HCT116 (cell line): Measurements from ENCODE around the gene DDI2. TPM values are rescaled to one million over a fixed set of nuclear protein-coding genes. Genes with fewer than 3 reads are reported as not detected.

ENCODE experiments used
- ATAC-seq: fragments of 200-7000 bp; cut with Tn5 transposase; 2 replicates; pipeline ENCODE4 v1.9.1; 2020; ENCODE audit warnings: mild to moderate bottlenecking, moderate library complexity
- BruUV-seq: library from RNA; stranded (reverse); fragments of 400-500 nt; replicated peaks from 2 replicates; lab custom pipeline; 2021; lab: Mats Ljungman, UMichigan
- CTCF ChIA-PET: fragments of 300-600 bp; sonication (Branson Sonifier 250); formaldehyde crosslinking; loops from one replicate; lab custom pipeline; 2021; ENCODE audit warnings: antibody characterized with exemption; lab: Charles Lee
- POLR2A ChIA-PET: fragments of 300-600, 350-600 bp; sonication (Branson Sonifier 250); formaldehyde crosslinking; loops from one replicate; lab custom pipeline; 2021; ENCODE audit warnings: antibody characterized with exemption; lab: Charles Lee
- RAD21 ChIA-PET, 2 experiments: fragments of 300-600 bp; sonication (Branson Sonifier 250); formaldehyde crosslinking; loops; one replicate each; lab custom pipeline; 2023; ENCODE audit warnings: low total read pairs in 2 of 2; ENCODE audit not compliant: uncharacterized antibody in 2 of 2, unreplicated experiment in 2 of 2, low non-redundant PET in 1 of 2; lab: Charles Lee
- DNase-seq: peaks from one replicate; pipeline ENCODE4 v3.0.0-alpha.2; 2010; ENCODE audit warnings: low read depth, low spot score
- H2AFZ ChIP-seq: fragments of 200-600 bp; shearing (Covaris generic), sonication (generic); 2 replicates; pipeline ENCODE4 v1.6.1; 2017; ENCODE audit warnings: low read depth, mixed run types, mixed read lengths, antibody characterized with exemption, low read length; ENCODE audit not compliant: poor library complexity, severe bottlenecking
- H3K27ac ChIP-seq: 2 replicates; pipeline ENCODE4 v1.5.1; 2012; ENCODE audit warnings: low read depth, low read length
- H3K27me3 ChIP-seq: fragments of 200-600 bp; sonication (generic); 2 replicates; pipeline ENCODE4 v1.6.1; 2016; ENCODE audit warnings: mixed run types, low read length, mixed read lengths; ENCODE audit not compliant: insufficient read depth
- H3K36me3 ChIP-seq, 2 experiments: fragments of 200-500 bp in 1 of 2; fragments of 200-600 bp in 1 of 2; sonication (Bioruptor generic) in 1 of 2; sonication (generic) in 1 of 2; 2 replicates each; pipeline versions ENCODE4 v1.5.1 to v1.6.1; 2014 to 2016; ENCODE audit warnings: low read length in 2 of 2, inconsistent platforms in 1 of 2, mixed read lengths in 1 of 2, mixed run types in 1 of 2; ENCODE audit not compliant: insufficient read depth in 2 of 2, control insufficient read depth in 1 of 2
- H3K4me1 ChIP-seq, 2 experiments: fragments of 200-600 bp in 1 of 2; sonication (generic) in 1 of 2; 2 replicates each; pipeline versions ENCODE4 v1.5.1 to v1.6.1; 2012 to 2017; ENCODE audit warnings: low read length in 2 of 2, inconsistent platforms in 1 of 2, mild to moderate bottlenecking in 1 of 2, mixed read lengths in 1 of 2, mixed run types in 1 of 2, moderate library complexity in 1 of 2; ENCODE audit not compliant: insufficient read depth in 2 of 2, control insufficient read depth in 1 of 2
- H3K4me2 ChIP-seq: fragments of 200-600 bp; sonication (generic); 2 replicates; pipeline ENCODE4 v1.6.1; 2017; ENCODE audit warnings: mixed run types, low read length, mixed read lengths
- H3K4me3 ChIP-seq, 2 experiments: fragments of 200-600 bp in 1 of 2; sonication (generic) in 1 of 2; replicated peaks in 1 of 2; 2 replicates each; pipeline ENCODE4 v1.5.1; 2011 to 2016; ENCODE audit warnings: low read length in 2 of 2, control low read depth in 1 of 2, low read depth in 1 of 2, mild to moderate bottlenecking in 1 of 2, mixed read lengths in 1 of 2, mixed run types in 1 of 2
- H3K79me2 ChIP-seq: fragments of 200-600 bp; sonication (generic); 2 replicates; pipeline ENCODE4 v1.6.1; 2017; ENCODE audit warnings: mild to moderate bottlenecking, mixed run types, low read length, moderate library complexity, mixed read lengths; ENCODE audit not compliant: insufficient read depth
- H3K9ac ChIP-seq: fragments of 200-600 bp; sonication (generic); 2 replicates; pipeline ENCODE4 v1.6.1; 2016; ENCODE audit warnings: low read length, mixed read lengths
- H3K9me2 ChIP-seq: fragments of 200-600 bp; sonication (generic), shearing (Covaris generic); 2 replicates; pipeline ENCODE4 v1.6.1; 2017; ENCODE audit warnings: mixed run types, mild to moderate bottlenecking, moderate library complexity; ENCODE audit not compliant: insufficient read depth
- H3K9me3 ChIP-seq, 2 experiments: fragments of 200-500 bp in 1 of 2; fragments of 200-600 bp in 1 of 2; sonication (Bioruptor generic) in 1 of 2; sonication (generic) in 1 of 2; 2 replicates each; pipeline ENCODE4 v1.6.1; 2014 to 2017; ENCODE audit warnings: low read length in 2 of 2, mixed read lengths in 2 of 2, inconsistent platforms in 1 of 2, low read depth in 1 of 2, mild to moderate bottlenecking in 1 of 2, mixed run types in 1 of 2, moderate library complexity in 1 of 2; ENCODE audit not compliant: control insufficient read depth in 1 of 2, insufficient read depth in 1 of 2
- H4K20me1 ChIP-seq: fragments of 200-600 bp; sonication (generic), shearing (Covaris generic); 2 replicates; pipeline ENCODE4 v1.6.1; 2017; ENCODE audit warnings: mixed run types, mild to moderate bottlenecking, moderate library complexity; ENCODE audit not compliant: insufficient read depth
- ATF3 ChIP-seq: IDR thresholded peaks from 2 replicates; pipeline ENCODE4 v1.6.1; 2012
- CBX3 ChIP-seq: IDR thresholded peaks from 2 replicates; pipeline ENCODE4 v1.6.1; 2012; ENCODE audit warnings: low read depth
- CTCF ChIP-seq, 3 experiments: fragments of 200-600 bp in 1 of 3; sonication (generic) in 1 of 3; IDR thresholded peaks in 2 of 3; conservative IDR thresholded peaks in 1 of 3; 2 replicates each; pipeline ENCODE4 v1.5.1; 2012 to 2017; ENCODE audit warnings: low read depth in 2 of 3, low read length in 2 of 3, antibody characterized with exemption in 1 of 3, borderline replicate concordance in 1 of 3, control low read depth in 1 of 3, mild to moderate bottlenecking in 1 of 3, mixed read lengths in 1 of 3, mixed run types in 1 of 3, moderate library complexity in 1 of 3; ENCODE audit not compliant: insufficient read depth in 1 of 3
- EGR1 ChIP-seq: IDR thresholded peaks from 2 replicates; pipeline ENCODE4 v1.6.1; 2012; ENCODE audit warnings: low read depth
- ELF1 ChIP-seq: IDR thresholded peaks from 2 replicates; pipeline ENCODE4 v1.6.1; 2012; ENCODE audit warnings: low read depth, borderline replicate concordance
- EZH2phosphoT487 ChIP-seq: fragments of 200-600 bp; IDR thresholded peaks from 2 replicates; pipeline ENCODE4 v1.6.1; 2018; ENCODE audit warnings: antibody characterized with exemption, borderline replicate concordance
- FOSL1 ChIP-seq: IDR thresholded peaks from 2 replicates; pipeline ENCODE4 v1.6.1; 2012; ENCODE audit warnings: low read depth
- JUND ChIP-seq: IDR thresholded peaks from 2 replicates; pipeline ENCODE4 v1.6.1; 2012
- MAX ChIP-seq: IDR thresholded peaks from 2 replicates; pipeline ENCODE4 v1.6.1; 2012
- RAD21 ChIP-seq: IDR thresholded peaks from 2 replicates; pipeline ENCODE4 v1.6.1; 2012; ENCODE audit warnings: low read depth, mild to moderate bottlenecking
- SP1 ChIP-seq: IDR thresholded peaks from 2 replicates; pipeline ENCODE4 v1.6.1; 2012; ENCODE audit warnings: low read depth
- SRF ChIP-seq: IDR thresholded peaks from 2 replicates; pipeline ENCODE4 v1.6.1; 2012; ENCODE audit warnings: low read depth
- ZFX ChIP-seq: fragments of 450-650 bp; IDR thresholded peaks from 2 replicates; pipeline ENCODE4 v1.6.1; 2017
- ZNF274 ChIP-seq: fragments of 200-500 bp; sonication (Bioruptor generic); IDR thresholded peaks from 2 replicates; pipeline ENCODE4 v1.6.1; 2014; ENCODE audit warnings: mild to moderate bottlenecking, low read depth, low read length, inconsistent platforms
- intact Hi-C: fragments of 100-400 bp; cut with micrococcal nuclease; formaldehyde crosslinking; loops from 2 replicates; pipeline ENCODE4 v1.10.0; 2022
- total RNA-seq: library from RNA; stranded (reverse); gene quantifications from one replicate; pipeline ENCODE4 v1.2.1, GENCODE V29; 2021; ENCODE audit not compliant: unreplicated experiment

DDI2 gene
- total RNA-seq, 1 experiment from 2014 or later, result 26.3 TPM

- POLR2A ChIA-PET, result no interaction called here
- CTCF ChIA-PET, result no interaction called here
- intact Hi-C loops, result no loop called here
These were observed 58.8 kb downstream of the DDI2 start for GRCh38 chr1:15676010-15676409.

More at GRCh38 chr1:15676010-15676409, 58.8 kb downstream of the DDI2 start:
- TF ChIP-seq FOSL1 (no peak), CBX3 (no peak), EZH2phosphoT487 (no peak), CTCF (IDR thresholded peaks at IDR 0.05 in 2 of 3, conservative IDR thresholded peaks at IDR 0.05 in 1 of 3; ENCODE audit: borderline replicate concordance in 1 of 3, insufficient read depth in 1 of 3, low read depth in 2 of 3, low read length in 2 of 3) (no peak), ATF3 (no peak), ZFX (no peak), EGR1 (no peak), JUND (no peak), ELF1 (no peak), SRF (no peak), MAX (no peak), RAD21 (no peak), ZNF274 (no peak), SP1 (no peak)
- H3K27me3 ChIP-seq, result no peaks in the 10 kb centered on the region
- no peak overlapping the region for H2AFZ ChIP-seq
- no peaks in the 10 kb centered on the region for H3K79me2 ChIP-seq
- RAD21 ChIA-PET, result no interaction called here
- H3K4me3 ChIP-seq, result no peak overlapping the region
- peaks cover 5 to 29% of the 10 kb centered on the region in 2 experiments; a peak in 3 of 4 replicates for H3K4me1 ChIP-seq
- no peak overlapping the region for H3K27ac ChIP-seq
- no peaks in the 10 kb centered on the region for H3K36me3 ChIP-seq
- H3K9me2 ChIP-seq, result no peaks in the 10 kb centered on the region
- H4K20me1 ChIP-seq, result no peaks in the 10 kb centered on the region
- H3K9ac ChIP-seq, result no peak overlapping the region
- H3K9me3 ChIP-seq, result no peaks in the 10 kb centered on the region
- no peak for ATAC-seq
- BruUV-seq, result no TSS peak
- H3K4me2 ChIP-seq, result no peak overlapping the region
- no peak for DNase-seq
